WTC11 (cell line): ENCODE data around the gene ZSCAN21. TPM values are rescaled to one million over a fixed set of nuclear protein-coding genes. Genes with fewer than 3 reads are reported as not detected.

Source experiments
- ATAC-seq: fragments of 200-7000 bp; cut with Tn5 transposase; 2 replicates; pipeline ENCODE4 v1.10.0; 2021; ENCODE audit warnings: mild to moderate bottlenecking, moderate library complexity
- CTCF ChIA-PET: fragments of 300-600 bp; sonication (Branson Sonifier 250); formaldehyde crosslinking; loops from one replicate; lab custom pipeline; 2021; ENCODE audit warnings: antibody characterized with exemption; lab: Charles Lee
- POLR2A ChIA-PET: fragments of 350-600 bp; sonication (Branson Sonifier 250); formaldehyde crosslinking; loops from one replicate; lab custom pipeline; 2021; ENCODE audit warnings: antibody characterized with exemption; lab: Charles Lee
- DNase-seq: peaks from one replicate; pipeline ENCODE4 v3.0.0; 2021; ENCODE audit warnings: low spot score
- H3K27ac Mint-ChIP-seq: 2 replicates; pipeline ENCODE4 v1.8.0; 2021; ENCODE audit warnings: mixed read lengths
- H3K27me3 Mint-ChIP-seq: 2 replicates; pipeline ENCODE4 v1.8.0; 2021; ENCODE audit warnings: low read depth, mild to moderate bottlenecking, moderate library complexity, mixed read lengths
- H3K36me3 Mint-ChIP-seq: 2 replicates; pipeline ENCODE4 v1.8.0; 2021; ENCODE audit warnings: mixed read lengths
- H3K4me1 Mint-ChIP-seq: 2 replicates; pipeline ENCODE4 v1.8.0; 2022; ENCODE audit warnings: mixed read lengths
- H3K4me3 Mint-ChIP-seq: 2 replicates; pipeline ENCODE4 v1.8.0; 2021; ENCODE audit warnings: mild to moderate bottlenecking, moderate library complexity, mixed read lengths
- H3K9me3 Mint-ChIP-seq: 2 replicates; pipeline ENCODE4 v1.8.0; 2021; ENCODE audit warnings: mixed read lengths
- CBFB ChIP-seq: sonication (generic); formaldehyde crosslinking; IDR thresholded peaks from 2 replicates; pipeline ENCODE4 v1.8.1; 2022; ENCODE audit warnings: mild to moderate bottlenecking, low read depth, missing genetic modification reagents
- CDX4 ChIP-seq: fragments of 250-450 bp; sonication (Bioruptor Pico); IDR thresholded peaks from 2 replicates; pipeline ENCODE4 v1.9.0; 2021; ENCODE audit warnings: moderate library complexity, mild to moderate bottlenecking, inconsistent platforms, borderline replicate concordance
- CREB1 ChIP-seq: sonication (generic); formaldehyde crosslinking; IDR thresholded peaks from 2 replicates; pipeline ENCODE4 v1.8.0; 2023; ENCODE audit warnings: mild to moderate bottlenecking, missing genetic modification reagents
- EMX1 ChIP-seq: fragments of 250-450 bp; sonication (Bioruptor Pico); IDR thresholded peaks from 2 replicates; pipeline ENCODE4 v1.8.0; 2021; ENCODE audit warnings: mild to moderate bottlenecking
- ERG ChIP-seq: fragments of 250-450 bp; sonication (Bioruptor Pico); IDR thresholded peaks from 2 replicates; pipeline ENCODE4 v1.8.0; 2021; ENCODE audit warnings: mild to moderate bottlenecking
- ETV6 ChIP-seq: sonication (generic); formaldehyde crosslinking; IDR thresholded peaks from 2 replicates; pipeline ENCODE4 v1.8.1; 2022; ENCODE audit warnings: mild to moderate bottlenecking, missing genetic modification reagents
- GABPB1 ChIP-seq: sonication (generic); formaldehyde crosslinking; IDR thresholded peaks from 2 replicates; pipeline ENCODE4 v1.8.1; 2023; ENCODE audit warnings: mild to moderate bottlenecking, missing genetic modification reagents
- GRHL2 ChIP-seq: fragments of 250-450 bp; sonication (Bioruptor Pico); IDR thresholded peaks from 2 replicates; pipeline ENCODE4 v1.8.0; 2022; ENCODE audit warnings: mild to moderate bottlenecking, moderate library complexity; ENCODE audit not compliant: insufficient replicate concordance, severe bottlenecking
- HMGA2 ChIP-seq: fragments of 250-450 bp; sonication (Bioruptor Pico); IDR thresholded peaks from 2 replicates; pipeline ENCODE4 v1.4.0; 2021; ENCODE audit warnings: mild to moderate bottlenecking, moderate library complexity
- JAZF1 ChIP-seq: fragments of 250-450 bp; sonication (Bioruptor Pico); IDR thresholded peaks from 2 replicates; pipeline ENCODE4 v1.9.0; 2021; ENCODE audit warnings: moderate library complexity, mild to moderate bottlenecking, inconsistent platforms
- NFE2L1 ChIP-seq: sonication (generic); formaldehyde crosslinking; IDR thresholded peaks from 2 replicates; pipeline ENCODE4 v1.8.1; 2023; ENCODE audit warnings: missing genetic modification reagents
- OVOL2 ChIP-seq: fragments of 250-450 bp; sonication (Bioruptor Pico); IDR thresholded peaks from 2 replicates; pipeline ENCODE4 v1.9.0; 2021; ENCODE audit warnings: mild to moderate bottlenecking, borderline replicate concordance
- ZMAT4 ChIP-seq: fragments of 250-450 bp; sonication (Bioruptor Pico); IDR thresholded peaks from 2 replicates; pipeline ENCODE4 v1.9.0; 2021; ENCODE audit warnings: mild to moderate bottlenecking
- ZNF121 ChIP-seq: sonication (generic); formaldehyde crosslinking; IDR thresholded peaks from 2 replicates; pipeline ENCODE4 v1.8.0; 2023; ENCODE audit warnings: missing genetic modification reagents
- ZNF219 ChIP-seq: sonication (generic); formaldehyde crosslinking; IDR thresholded peaks from 2 replicates; pipeline ENCODE4 v1.8.0; 2023; ENCODE audit warnings: missing genetic modification reagents, mild to moderate bottlenecking, borderline replicate concordance
- ZNF232 ChIP-seq: sonication (generic); formaldehyde crosslinking; IDR thresholded peaks from 2 replicates; pipeline ENCODE4 v1.8.0; 2022; ENCODE audit warnings: mild to moderate bottlenecking, missing genetic modification reagents
- ZNF512 ChIP-seq: sonication (generic); formaldehyde crosslinking; IDR thresholded peaks from 2 replicates; pipeline ENCODE4 v1.8.1; 2022; ENCODE audit warnings: missing genetic modification reagents, borderline replicate concordance
- total RNA-seq: library from RNA; stranded (reverse); gene quantifications from 3 replicates; pipeline ENCODE4 v1.2.3, GENCODE V29; 2021
- TF ChIP-seq, protein P1 (sequence below): sonication (generic); formaldehyde crosslinking; IDR thresholded peaks from 2 replicates; pipeline ENCODE4 v1.8.0; 2023; ENCODE audit warnings: missing genetic modification reagents, mild to moderate bottlenecking, borderline replicate concordance
- TF ChIP-seq, protein P2 (sequence below): sonication (generic); formaldehyde crosslinking; IDR thresholded peaks from 2 replicates; pipeline ENCODE4 v1.8.1; 2022; ENCODE audit warnings: low read depth, mild to moderate bottlenecking, moderate library complexity, missing genetic modification reagents, borderline replicate concordance

Gene ZSCAN21
- total RNA-seq, 1 experiment from 2014 or later, result 25.5 TPM

DNA sequence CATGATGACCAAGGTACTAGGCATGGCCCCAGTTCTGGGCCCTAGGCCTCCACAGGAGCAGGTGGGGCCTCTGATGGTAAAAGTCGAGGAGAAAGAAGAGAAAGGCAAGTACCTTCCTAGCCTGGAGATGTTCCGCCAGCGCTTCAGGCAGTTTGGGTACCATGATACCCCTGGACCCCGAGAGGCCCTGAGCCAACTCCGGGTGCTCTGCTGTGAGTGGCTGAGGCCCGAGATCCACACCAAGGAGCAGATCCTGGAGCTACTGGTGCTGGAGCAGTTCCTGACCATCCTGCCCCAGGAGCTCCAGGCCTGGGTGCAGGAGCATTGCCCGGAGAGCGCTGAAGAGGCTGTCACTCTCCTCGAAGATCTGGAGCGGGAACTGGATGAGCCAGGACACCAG, 7.4 kb downstream of the ZSCAN21 start:
- Mint-ChIP-seq H3K4me3 (no peak overlapping the region), H3K36me3 (peaks cover 49% of the 10 kb centered on the region), H3K4me1 (no peaks in the 10 kb centered on the region)
- ATAC-seq, result no peak
- CTCF ChIA-PET, result no interaction called here
- TF ChIP-seq ZMAT4 (CRISPR knock-in tag) (no peak), ERG (CRISPR knock-in tag) (no peak), ZNF219 (CRISPR knock-in tag) (no peak)
- TF ChIP-seq, all 79 proteins: peak for 0
- POLR2A ChIA-PET, result no interaction called here
- Mint-ChIP-seq H3K27me3 (no peaks in the 10 kb centered on the region), H3K9me3 (no peaks in the 10 kb centered on the region), H3K27ac (no peak overlapping the region)
- no peak for DNase-seq

- Mint-ChIP-seq H3K36me3 (peaks cover 58% of the 10 kb centered on the region), H3K4me3 (no peak overlapping the region), H3K4me1 (no peaks in the 10 kb centered on the region), H3K27me3 (no peaks in the 10 kb centered on the region), H3K9me3 (no peaks in the 10 kb centered on the region), H3K27ac (no peak overlapping the region)
- ATAC-seq, result no peak
- POLR2A ChIA-PET, result no interaction called here
- CTCF ChIA-PET, result interaction anchor here (1.3 kb wide), 1 partner anchor 23 kb away, joined by 4 read pairs; no protein-coding TSS in a partner anchor
- no peak for TF ChIP-seq EMX1 (CRISPR knock-in tag)
- TF ChIP-seq ZNF512 (CRISPR knock-in tag), result no peak
- TF ChIP-seq, protein P1, sequence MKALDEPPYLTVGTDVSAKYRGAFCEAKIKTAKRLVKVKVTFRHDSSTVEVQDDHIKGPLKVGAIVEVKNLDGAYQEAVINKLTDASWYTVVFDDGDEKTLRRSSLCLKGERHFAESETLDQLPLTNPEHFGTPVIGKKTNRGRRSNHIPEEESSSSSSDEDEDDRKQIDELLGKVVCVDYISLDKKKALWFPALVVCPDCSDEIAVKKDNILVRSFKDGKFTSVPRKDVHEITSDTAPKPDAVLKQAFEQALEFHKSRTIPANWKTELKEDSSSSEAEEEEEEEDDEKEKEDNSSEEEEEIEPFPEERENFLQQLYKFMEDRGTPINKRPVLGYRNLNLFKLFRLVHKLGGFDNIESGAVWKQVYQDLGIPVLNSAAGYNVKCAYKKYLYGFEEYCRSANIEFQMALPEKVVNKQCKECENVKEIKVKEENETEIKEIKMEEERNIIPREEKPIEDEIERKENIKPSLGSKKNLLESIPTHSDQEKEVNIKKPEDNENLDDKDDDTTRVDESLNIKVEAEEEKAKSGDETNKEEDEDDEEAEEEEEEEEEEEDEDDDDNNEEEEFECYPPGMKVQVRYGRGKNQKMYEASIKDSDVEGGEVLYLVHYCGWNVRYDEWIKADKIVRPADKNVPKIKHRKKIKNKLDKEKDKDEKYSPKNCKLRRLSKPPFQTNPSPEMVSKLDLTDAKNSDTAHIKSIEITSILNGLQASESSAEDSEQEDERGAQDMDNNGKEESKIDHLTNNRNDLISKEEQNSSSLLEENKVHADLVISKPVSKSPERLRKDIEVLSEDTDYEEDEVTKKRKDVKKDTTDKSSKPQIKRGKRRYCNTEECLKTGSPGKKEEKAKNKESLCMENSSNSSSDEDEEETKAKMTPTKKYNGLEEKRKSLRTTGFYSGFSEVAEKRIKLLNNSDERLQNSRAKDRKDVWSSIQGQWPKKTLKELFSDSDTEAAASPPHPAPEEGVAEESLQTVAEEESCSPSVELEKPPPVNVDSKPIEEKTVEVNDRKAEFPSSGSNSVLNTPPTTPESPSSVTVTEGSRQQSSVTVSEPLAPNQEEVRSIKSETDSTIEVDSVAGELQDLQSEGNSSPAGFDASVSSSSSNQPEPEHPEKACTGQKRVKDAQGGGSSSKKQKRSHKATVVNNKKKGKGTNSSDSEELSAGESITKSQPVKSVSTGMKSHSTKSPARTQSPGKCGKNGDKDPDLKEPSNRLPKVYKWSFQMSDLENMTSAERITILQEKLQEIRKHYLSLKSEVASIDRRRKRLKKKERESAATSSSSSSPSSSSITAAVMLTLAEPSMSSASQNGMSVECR (CRISPR knock-in tag), result no peak
- TF ChIP-seq ETV6, result no peak
- no peak for TF ChIP-seq CDX4 (CRISPR knock-in tag)
- TF ChIP-seq ZNF232, result no peak
- TF ChIP-seq HMGA2, result no peak
- TF ChIP-seq ZNF121 (CRISPR knock-in tag), result no peak
- TF ChIP-seq OVOL2 (CRISPR knock-in tag), result no peak
- TF ChIP-seq JAZF1 (CRISPR knock-in tag), result no peak
- DNase-seq, result no peak
Observed at GRCh38 chr7:100059251-100059739, 9.7 kb downstream of the ZSCAN21 start.

DNA sequence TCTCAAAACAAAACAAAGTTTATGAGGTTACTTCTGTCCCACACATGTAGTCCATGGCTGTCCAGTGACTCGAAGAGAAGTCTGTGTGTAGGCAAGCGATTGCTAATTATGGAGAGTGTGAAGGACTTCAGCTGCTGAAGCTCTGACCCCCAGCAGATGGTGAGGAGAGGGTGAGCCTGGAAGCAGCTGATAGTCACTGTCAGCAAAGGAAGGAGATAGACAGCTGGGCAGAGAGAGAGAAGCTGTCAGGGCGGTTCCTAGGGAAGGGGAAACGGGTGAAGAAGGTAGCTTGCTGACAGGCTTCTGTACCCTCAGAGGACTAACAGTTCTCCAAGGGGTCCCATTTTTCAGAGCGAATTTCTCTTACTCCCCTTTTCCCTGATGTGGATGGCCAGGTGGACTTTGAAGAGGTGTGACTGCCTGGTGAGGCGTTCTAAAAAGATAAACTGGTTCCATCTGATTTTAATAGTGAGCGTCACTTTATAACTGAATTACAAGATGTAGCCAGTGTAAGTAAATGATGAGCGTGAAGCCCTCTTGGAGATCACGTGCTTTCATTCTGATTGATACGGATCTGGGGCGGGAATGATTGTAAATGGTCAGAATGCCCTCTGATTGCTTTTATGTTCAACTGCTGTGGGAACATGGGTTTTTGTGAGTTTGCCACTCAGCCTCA, 12.1 kb downstream of the ZSCAN21 start:
- no peaks in the 10 kb centered on the region for H3K27me3 Mint-ChIP-seq
- no peak for DNase-seq
- no peaks in the 10 kb centered on the region for H3K4me1 Mint-ChIP-seq
- no peaks in the 10 kb centered on the region for H3K9me3 Mint-ChIP-seq
- ChIA-PET POLR2A (no interaction called here), CTCF (no interaction called here)
- H3K4me3 Mint-ChIP-seq, result no peak overlapping the region
- no peak overlapping the region for H3K27ac Mint-ChIP-seq
- ATAC-seq, result no peak
- H3K36me3 Mint-ChIP-seq, result peaks cover 71% of the 10 kb centered on the region
- TF ChIP-seq ZNF512 (CRISPR knock-in tag) (no peak), GRHL2 (CRISPR knock-in tag) (no peak), GABPB1 (CRISPR knock-in tag) (no peak), CBFB (CRISPR knock-in tag) (no peak), NFE2L1 (CRISPR knock-in tag) (no peak), CREB1 (CRISPR knock-in tag) (no peak)
- TF ChIP-seq, protein P2, sequence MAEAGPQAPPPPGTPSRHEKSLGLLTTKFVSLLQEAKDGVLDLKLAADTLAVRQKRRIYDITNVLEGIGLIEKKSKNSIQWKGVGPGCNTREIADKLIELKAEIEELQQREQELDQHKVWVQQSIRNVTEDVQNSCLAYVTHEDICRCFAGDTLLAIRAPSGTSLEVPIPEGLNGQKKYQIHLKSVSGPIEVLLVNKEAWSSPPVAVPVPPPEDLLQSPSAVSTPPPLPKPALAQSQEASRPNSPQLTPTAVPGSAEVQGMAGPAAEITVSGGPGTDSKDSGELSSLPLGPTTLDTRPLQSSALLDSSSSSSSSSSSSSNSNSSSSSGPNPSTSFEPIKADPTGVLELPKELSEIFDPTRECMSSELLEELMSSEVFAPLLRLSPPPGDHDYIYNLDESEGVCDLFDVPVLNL (CRISPR knock-in tag), result no peak
